ENCODE measurements around the gene SPINK2.

Gene SPINK2

DNA sequence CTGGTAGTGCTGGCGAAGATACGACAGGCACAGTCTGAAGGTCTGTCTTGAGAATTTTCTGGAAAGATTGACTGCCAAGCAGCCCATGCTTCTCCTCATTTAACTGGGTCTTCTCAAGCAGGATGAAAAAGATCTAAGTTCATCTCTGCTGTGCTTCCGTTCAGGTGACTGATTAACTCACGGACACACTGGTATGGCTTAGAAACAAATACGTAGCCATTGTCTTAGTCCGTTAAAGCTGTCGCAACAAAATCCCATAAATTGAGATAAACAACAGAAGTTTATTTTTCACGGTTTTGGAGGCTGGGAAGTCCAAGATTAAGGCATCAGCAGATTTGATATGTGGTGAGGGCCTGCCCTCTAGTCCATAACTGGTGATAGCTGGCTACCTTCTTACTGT is 39.5 kb downstream of the SPINK2 start:
- FAIRE-seq (no peak), DNase-seq (ENCODE audit: insufficient read length, low spot score) (no peak)
- no peak for TF ChIP-seq SPI1 (IDR thresholded peaks at IDR 0.05; ENCODE audit: low read depth, low read length)
- no peak for TF ChIP-seq TAF1 (IDR thresholded peaks at IDR 0.05; ENCODE audit: low read depth, low read length)
- no peak for TF ChIP-seq POLR2AphosphoS5 (IDR thresholded peaks at IDR 0.05; ENCODE audit: low read depth, low read length)
- no peak for TF ChIP-seq PAX5 (IDR thresholded peaks at IDR 0.05; ENCODE audit: insufficient read depth, low read length, severe bottlenecking)
- no peak for TF ChIP-seq POU2F2 (IDR thresholded peaks at IDR 0.05; ENCODE audit: low read depth, low read length)
- TF ChIP-seq POLR2A (IDR thresholded peaks at IDR 0.05; ENCODE audit: low read depth, low read length) = no peak

DNA sequence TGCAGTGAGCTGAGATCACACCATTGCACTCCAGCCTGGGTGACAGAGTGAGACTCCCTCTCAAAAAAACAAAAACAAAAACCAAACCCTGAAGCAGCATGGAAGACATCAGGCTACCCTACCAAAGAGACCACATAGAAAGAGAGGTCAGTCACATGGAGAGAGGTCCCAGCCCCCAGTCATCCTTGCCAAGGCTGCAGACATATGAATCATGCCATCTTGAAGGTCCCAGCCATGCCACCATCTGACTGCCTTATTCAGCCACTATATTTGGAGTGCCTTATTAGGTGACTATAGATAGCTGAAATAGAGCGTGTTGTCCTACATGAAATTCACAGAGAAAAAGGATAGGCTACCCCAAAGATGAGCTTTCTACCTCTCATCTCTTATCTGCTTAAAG is 48.2 kb downstream of the SPINK2 start:
- DNase-seq (ENCODE audit: insufficient read length, low spot score) = no peak
- TF ChIP-seq POLR2AphosphoS5 (IDR thresholded peaks at IDR 0.05; ENCODE audit: low read depth, low read length) = no peak
- TF ChIP-seq PAX5 (IDR thresholded peaks at IDR 0.05; ENCODE audit: insufficient read depth, low read length, severe bottlenecking) = no peak
- no peak for TF ChIP-seq POLR2A (IDR thresholded peaks at IDR 0.05; ENCODE audit: low read depth, low read length)
- TF ChIP-seq TAF1 (IDR thresholded peaks at IDR 0.05; ENCODE audit: low read depth, low read length) = no peak
- no peak for TF ChIP-seq SPI1 (IDR thresholded peaks at IDR 0.05; ENCODE audit: low read depth, low read length)
- no peak for FAIRE-seq

DNA sequence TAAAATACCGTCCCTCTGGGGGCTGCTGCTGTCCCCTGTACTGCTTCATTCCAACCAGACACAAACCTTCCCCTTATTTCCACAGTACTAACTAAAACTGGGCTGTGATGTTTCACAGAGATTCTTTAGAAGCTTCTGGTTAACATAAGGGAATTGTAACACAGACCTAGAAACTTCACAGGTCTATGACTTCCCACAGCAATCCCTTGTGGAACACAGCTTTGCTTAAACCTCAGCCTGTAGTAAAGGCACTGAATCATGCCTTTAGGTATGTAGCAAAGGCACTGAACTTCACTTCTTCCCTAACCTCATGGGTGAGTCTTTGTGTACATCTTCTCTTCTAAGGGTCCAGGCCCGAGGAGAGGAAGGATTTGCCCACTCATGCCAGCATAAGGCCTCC is 49.4 kb downstream of the SPINK2 start:
- no peak for FAIRE-seq

DNA sequence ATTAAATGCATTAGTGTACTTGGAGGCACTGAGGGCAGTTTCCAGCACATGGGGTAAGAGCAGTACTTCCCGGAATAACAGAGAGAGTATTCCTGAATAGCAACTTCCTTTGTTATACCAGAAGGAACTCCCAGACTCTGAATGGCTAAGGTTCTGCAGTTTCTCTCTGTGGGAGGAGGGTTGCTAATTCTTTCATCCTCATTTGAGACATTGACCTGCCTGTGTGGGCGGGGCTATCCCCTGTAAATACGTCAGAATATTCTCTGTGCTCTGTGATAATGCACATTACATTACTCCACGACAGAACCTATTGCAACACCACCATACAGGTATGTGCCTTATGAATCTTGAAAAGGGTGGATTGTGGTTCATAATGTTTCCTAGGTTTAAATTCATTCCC is 52.7 kb downstream of the SPINK2 start:
- TF ChIP-seq SPI1 (IDR thresholded peaks at IDR 0.05; ENCODE audit: low read depth, low read length) (no peak), POU2F2 (IDR thresholded peaks at IDR 0.05; ENCODE audit: low read depth, low read length) (no peak), TAF1 (IDR thresholded peaks at IDR 0.05; ENCODE audit: low read depth, low read length) (no peak), POLR2A (IDR thresholded peaks at IDR 0.05; ENCODE audit: low read depth, low read length) (no peak)
- FAIRE-seq (no peak), DNase-seq (ENCODE audit: insufficient read length, low spot score) (no peak)

More for the DNA sequence above, 49.4 kb downstream of the SPINK2 start:
- TF ChIP-seq PAX5 (IDR thresholded peaks at IDR 0.05; ENCODE audit: insufficient read depth, low read length, severe bottlenecking) = no peak
- no peak for DNase-seq (ENCODE audit: insufficient read length, low spot score)

DNA sequence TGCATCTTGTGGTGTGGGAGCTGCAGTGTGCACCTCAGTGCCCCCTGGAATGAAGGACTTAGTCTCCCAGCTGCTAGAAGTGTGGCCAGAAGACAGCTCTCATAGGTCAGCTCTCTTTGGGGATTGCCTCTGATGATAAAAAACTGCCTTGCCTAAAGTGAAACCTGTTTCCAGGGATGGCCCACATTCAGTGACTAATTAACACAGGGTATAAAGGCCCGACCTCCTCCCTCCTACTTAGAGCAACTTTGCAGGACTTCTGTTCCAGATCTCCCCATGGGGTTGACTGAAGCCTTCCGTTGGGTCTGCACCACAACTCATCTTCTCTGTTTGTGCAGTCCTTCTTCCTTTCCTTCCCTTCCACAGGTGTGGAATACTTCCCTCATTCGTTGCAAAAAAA is 53.2 kb downstream of the SPINK2 start:
- FAIRE-seq (no peak), DNase-seq (ENCODE audit: insufficient read length, low spot score) (no peak)
- no peak for TF ChIP-seq PAX5 (IDR thresholded peaks at IDR 0.05; ENCODE audit: insufficient read depth, low read length, severe bottlenecking)
- TF ChIP-seq POLR2A (IDR thresholded peaks at IDR 0.05; ENCODE audit: low read depth, low read length) = no peak

DNA sequence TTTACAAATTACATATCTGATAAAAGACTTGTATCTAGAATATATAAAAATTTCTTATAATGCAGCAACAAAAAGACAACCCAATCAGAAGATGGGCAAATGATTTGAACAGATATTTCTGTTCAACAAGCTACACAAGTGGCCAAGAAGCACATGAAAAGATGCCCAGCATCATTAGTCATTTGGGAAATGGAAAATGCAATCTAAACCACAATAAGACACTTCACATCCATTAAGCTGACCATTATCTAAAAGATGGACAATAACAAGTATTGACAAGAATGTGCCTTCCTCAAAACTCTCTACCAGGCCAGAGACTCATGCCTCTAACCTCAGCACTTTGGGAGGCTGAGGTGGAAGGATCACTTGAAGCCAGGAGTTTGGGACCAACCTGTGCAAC is 53.9 kb downstream of the SPINK2 start:
- TF ChIP-seq POLR2AphosphoS5 (IDR thresholded peaks at IDR 0.05; ENCODE audit: low read depth, low read length) (no peak), POLR2A (IDR thresholded peaks at IDR 0.05; ENCODE audit: low read depth, low read length) (no peak), POU2F2 (IDR thresholded peaks at IDR 0.05; ENCODE audit: low read depth, low read length) (no peak), TAF1 (IDR thresholded peaks at IDR 0.05; ENCODE audit: low read depth, low read length) (no peak), SPI1 (IDR thresholded peaks at IDR 0.05; ENCODE audit: low read depth, low read length) (no peak), PAX5 (IDR thresholded peaks at IDR 0.05; ENCODE audit: insufficient read depth, low read length, severe bottlenecking) (no peak)
- DNase-seq (ENCODE audit: insufficient read length, low spot score) (no peak), FAIRE-seq (no peak)

DNA sequence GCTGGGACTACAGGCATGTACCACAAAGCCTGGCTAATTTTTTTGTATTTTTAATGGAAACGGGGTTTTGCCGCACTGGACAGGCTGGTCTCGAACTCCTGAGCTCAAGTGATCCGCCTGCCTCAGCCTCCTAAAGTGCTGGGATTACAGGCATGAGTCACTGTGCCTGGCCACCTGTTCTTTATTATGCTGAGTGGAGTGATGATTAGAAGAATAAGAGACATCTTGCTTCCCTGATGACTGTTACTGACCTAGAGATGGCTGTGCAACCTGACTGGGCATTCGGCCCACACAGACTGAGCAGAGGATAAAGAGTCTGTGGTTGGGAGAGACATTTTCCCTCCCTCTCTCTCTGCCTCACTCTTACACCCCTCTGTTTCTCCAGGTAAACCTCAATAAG is 56.7 kb downstream of the SPINK2 start:
- FAIRE-seq (no peak), DNase-seq (ENCODE audit: insufficient read length, low spot score) (no peak)
- TF ChIP-seq POU2F2 (IDR thresholded peaks at IDR 0.05; ENCODE audit: low read depth, low read length) = no peak
- TF ChIP-seq TAF1 (IDR thresholded peaks at IDR 0.05; ENCODE audit: low read depth, low read length) = no peak
- TF ChIP-seq POLR2A (IDR thresholded peaks at IDR 0.05; ENCODE audit: low read depth, low read length) = no peak
- TF ChIP-seq POLR2AphosphoS5 (IDR thresholded peaks at IDR 0.05; ENCODE audit: low read depth, low read length) = no peak
- TF ChIP-seq PAX5 (IDR thresholded peaks at IDR 0.05; ENCODE audit: insufficient read depth, low read length, severe bottlenecking) = no peak
- TF ChIP-seq SPI1 (IDR thresholded peaks at IDR 0.05; ENCODE audit: low read depth, low read length) = no peak

DNA sequence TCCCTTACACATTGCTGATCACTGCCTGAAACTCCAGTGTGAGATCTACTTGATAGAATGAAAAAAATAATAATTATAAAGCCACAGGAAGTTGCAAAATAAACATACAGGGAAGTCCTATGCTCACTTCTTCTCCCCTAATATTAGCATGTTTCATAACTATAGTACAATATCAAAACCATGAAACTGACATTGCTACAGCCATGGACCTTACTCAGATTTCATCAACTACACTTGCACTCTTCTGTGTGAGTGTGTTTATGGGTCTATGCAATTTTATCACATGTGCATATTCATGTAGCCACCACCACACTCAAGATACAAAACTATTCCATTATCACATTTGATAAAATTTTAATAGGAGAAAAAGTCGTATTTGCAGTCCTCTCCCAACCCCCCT is 57.3 kb downstream of the SPINK2 start:
- FAIRE-seq = no peak
- no peak for DNase-seq (ENCODE audit: insufficient read length, low spot score)
- TF ChIP-seq POLR2AphosphoS5 (IDR thresholded peaks at IDR 0.05; ENCODE audit: low read depth, low read length) = no peak
- no peak for TF ChIP-seq POLR2A (IDR thresholded peaks at IDR 0.05; ENCODE audit: low read depth, low read length)
- no peak for TF ChIP-seq POU2F2 (IDR thresholded peaks at IDR 0.05; ENCODE audit: low read depth, low read length)
- no peak for TF ChIP-seq SPI1 (IDR thresholded peaks at IDR 0.05; ENCODE audit: low read depth, low read length)
- no peak for TF ChIP-seq TAF1 (IDR thresholded peaks at IDR 0.05; ENCODE audit: low read depth, low read length)
- TF ChIP-seq PAX5 (IDR thresholded peaks at IDR 0.05; ENCODE audit: insufficient read depth, low read length, severe bottlenecking) = no peak

DNA sequence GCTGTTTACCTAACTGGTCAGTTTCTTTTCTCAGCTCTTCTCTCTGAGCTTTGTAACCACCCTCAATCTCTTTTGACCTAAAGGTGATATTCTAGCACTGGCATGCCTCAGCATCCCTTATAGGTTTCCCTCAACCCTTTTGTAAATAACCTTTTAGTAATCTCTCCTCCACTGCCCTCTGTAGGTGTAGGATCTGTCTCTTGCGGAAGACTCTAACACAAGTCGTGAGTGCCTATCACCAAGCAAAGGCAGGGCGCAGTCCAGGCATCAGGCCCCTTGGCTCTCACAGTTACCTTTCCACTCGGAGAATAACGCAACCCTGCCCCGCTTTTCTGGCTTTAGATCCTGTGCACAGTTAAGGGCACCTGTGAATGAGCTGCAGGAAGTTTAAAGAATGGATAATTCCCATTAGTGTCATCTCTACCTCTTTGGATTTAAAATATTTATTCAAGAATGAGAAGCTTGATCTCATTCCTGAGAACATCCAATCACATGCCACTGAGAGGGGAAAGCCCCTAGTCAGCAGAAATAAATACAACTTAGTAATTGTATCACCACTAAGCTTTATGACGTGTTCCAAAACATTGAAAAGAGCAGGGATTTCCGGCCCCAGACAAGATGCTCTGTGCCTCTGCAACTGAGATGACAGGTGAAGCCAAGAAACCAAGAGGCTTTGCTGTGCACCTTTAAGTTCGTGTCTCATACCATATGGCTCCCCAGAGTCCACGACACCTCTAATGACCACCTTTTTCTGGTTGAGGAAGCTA is 58.8 kb downstream of the SPINK2 start:
- no peak for FAIRE-seq
- no peak for DNase-seq (ENCODE audit: insufficient read length, low spot score)
- TF ChIP-seq SPI1 (IDR thresholded peaks at IDR 0.05; ENCODE audit: low read depth, low read length) = no peak
- TF ChIP-seq POLR2AphosphoS5 (IDR thresholded peaks at IDR 0.05; ENCODE audit: low read depth, low read length) = no peak
- TF ChIP-seq POU2F2 (IDR thresholded peaks at IDR 0.05; ENCODE audit: low read depth, low read length) = no peak
- TF ChIP-seq POLR2A (IDR thresholded peaks at IDR 0.05; ENCODE audit: low read depth, low read length) = no peak
- TF ChIP-seq TAF1 (IDR thresholded peaks at IDR 0.05; ENCODE audit: low read depth, low read length) = no peak
- TF ChIP-seq PAX5 (IDR thresholded peaks at IDR 0.05; ENCODE audit: insufficient read depth, low read length, severe bottlenecking) = no peak

DNA sequence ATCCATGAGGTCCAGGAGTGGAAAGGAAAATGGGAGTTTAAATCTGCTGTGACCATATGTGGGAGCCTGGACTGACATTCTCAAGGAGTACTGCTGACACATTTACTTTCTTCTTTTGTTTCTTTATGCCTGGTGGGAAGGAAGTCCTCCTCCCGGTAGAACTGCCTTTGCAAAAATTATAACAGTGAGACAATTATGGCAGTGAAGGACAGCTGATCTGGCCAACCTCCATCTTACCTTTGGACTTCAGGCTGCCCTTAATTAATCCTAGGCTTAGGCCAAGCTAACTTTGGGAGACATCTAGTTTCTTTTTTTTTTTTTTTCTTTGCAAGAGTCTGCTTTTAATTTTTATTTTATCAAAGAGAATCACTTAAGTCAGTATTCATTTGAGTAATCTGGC is 61.3 kb downstream of the SPINK2 start:
- DNase-seq (ENCODE audit: insufficient read length, low spot score) = no peak
- no peak for FAIRE-seq

More for the DNA sequence above, 61.3 kb downstream of the SPINK2 start:
- TF ChIP-seq POU2F2 (IDR thresholded peaks at IDR 0.05; ENCODE audit: low read depth, low read length) (no peak), POLR2A (IDR thresholded peaks at IDR 0.05; ENCODE audit: low read depth, low read length) (no peak), TAF1 (IDR thresholded peaks at IDR 0.05; ENCODE audit: low read depth, low read length) (no peak), POLR2AphosphoS5 (IDR thresholded peaks at IDR 0.05; ENCODE audit: low read depth, low read length) (no peak), PAX5 (IDR thresholded peaks at IDR 0.05; ENCODE audit: insufficient read depth, low read length, severe bottlenecking) (no peak), SPI1 (IDR thresholded peaks at IDR 0.05; ENCODE audit: low read depth, low read length) (no peak)

Measured in GM12891 (cell line).